Measurements from ENCODE around the gene ASIP.

DNA sequence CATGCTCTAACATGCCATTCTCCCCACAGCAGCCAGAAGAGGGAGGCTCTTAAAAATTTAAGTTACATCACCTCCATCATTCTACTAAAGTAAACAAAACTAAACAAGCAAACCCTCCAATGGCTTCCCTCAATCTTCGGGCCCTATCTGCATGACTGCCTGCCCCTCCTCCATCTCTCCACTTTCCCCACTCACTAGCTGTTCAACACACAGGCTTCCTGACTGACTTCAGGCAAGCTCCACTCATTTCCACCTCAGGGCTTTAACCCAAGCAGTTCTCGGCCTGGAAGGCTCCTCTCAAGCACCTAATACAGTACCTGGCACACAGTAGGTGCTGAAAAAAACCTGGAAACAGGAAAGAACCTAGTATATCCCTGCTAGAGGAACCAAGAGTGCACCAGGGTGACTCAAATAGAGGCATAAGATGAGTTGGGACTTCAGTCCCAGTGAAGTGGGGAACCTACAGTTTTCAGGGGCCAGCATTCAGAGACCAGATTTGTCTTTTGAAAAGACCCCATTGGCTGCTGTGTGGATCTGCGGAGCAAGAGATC is 59.1 kb downstream of the ASIP start:
- TF ChIP-seq CTCF (IDR thresholded peaks at IDR 0.05) (no peak), POLR2A (IDR thresholded peaks at IDR 0.05) (no peak)
